ENCODE data around the gene ADGRL2.

- TF ChIP-seq POLR2AphosphoS5 (IDR thresholded peaks at IDR 0.05; ENCODE audit: low read depth, low read length), result no peak
- no peak for TF ChIP-seq FOXJ3 (CRISPR knock-in tag; IDR thresholded peaks at IDR 0.05)
- TF ChIP-seq USF2 (IDR thresholded peaks at IDR 0.05; ENCODE audit: borderline replicate concordance, low read depth, low read length), result no peak
- TF ChIP-seq RCOR1 (IDR thresholded peaks at IDR 0.05; ENCODE audit: low read length), result no peak
- TF ChIP-seq CTCF (IDR thresholded peaks at IDR 0.05), result no peak
- no peak for TF ChIP-seq EP300 (IDR thresholded peaks at IDR 0.05; ENCODE audit: borderline replicate concordance in 1 of 2, low read depth in 1 of 2, low read length in 1 of 2)
- TF ChIP-seq GABPA (IDR thresholded peaks at IDR 0.05; ENCODE audit: low read depth), result no peak
- no peak for TF ChIP-seq YY1 (IDR thresholded peaks at IDR 0.05; ENCODE audit: low read depth)
- TF ChIP-seq RXRA (IDR thresholded peaks at IDR 0.05; ENCODE audit: borderline replicate concordance, low read depth), result no peak
- TF ChIP-seq MEF2A (IDR thresholded peaks at IDR 0.05; ENCODE audit: borderline replicate concordance, low read depth), result no peak
- TF ChIP-seq USF1 (IDR thresholded peaks at IDR 0.05; ENCODE audit: borderline replicate concordance, low read depth), result no peak
- TF ChIP-seq SIN3A (IDR thresholded peaks at IDR 0.05; ENCODE audit: borderline replicate concordance, low read depth, low read length), result no peak
- no peak for TF ChIP-seq PBX3 (IDR thresholded peaks at IDR 0.05)
- TF ChIP-seq CHD2 (IDR thresholded peaks at IDR 0.05; ENCODE audit: low read length, partially characterized antibody), result no peak
Observed at GRCh38 chr1:81877940-81878339, 77.2 kb downstream of the ADGRL2 start.

All from SK-N-SH (cell line).